Heart right ventricle (tissue), 16 donors: Measurements from ENCODE around the gene EXT2. TPM values are rescaled to one million over a fixed set of nuclear protein-coding genes. Genes with fewer than 3 reads are reported as not detected.

Experiments
- ATAC-seq, 8 donors: fragments of 200-7000 bp; cut with Tn5 transposase; one replicate each; pipeline ENCODE4 v1.9.1; 2020; ENCODE audit warnings: mild to moderate bottlenecking in 8 of 8, moderate library complexity in 8 of 8, moderate number of reproducible peaks in 1 of 8
- DNase-seq, 2 donors: peaks; one replicate each; pipeline ENCODE4 v3.0.0-alpha.2; 2020
- H3K27ac ChIP-seq, 10 donors: fragments of 200-600 bp; sonication (generic) in 2 of 10; one replicate each; pipeline versions ENCODE4 v1.5.0 to v1.8.0; 2020 to 2022; ENCODE audit warnings: mild to moderate bottlenecking in 3 of 10
- H3K27me3 ChIP-seq, 7 donors: fragments of 200-600 bp; one replicate each; pipeline ENCODE4 v1.8.0; 2021 to 2022; ENCODE audit warnings: mild to moderate bottlenecking in 2 of 7
- H3K36me3 ChIP-seq, 9 donors: fragments of 200-600 bp; sonication (generic) in 1 of 9; one replicate each; pipeline versions ENCODE4 v1.5.0 to v1.8.0; 2020 to 2022; ENCODE audit warnings: mild to moderate bottlenecking in 2 of 9
- H3K4me1 ChIP-seq, 9 donors: fragments of 200-600 bp; sonication (generic) in 1 of 9; one replicate each; pipeline versions ENCODE4 v1.5.0 to v1.8.0; 2020 to 2022; ENCODE audit warnings: mild to moderate bottlenecking in 4 of 9
- H3K4me3 ChIP-seq, 10 donors: fragments of 200-600 bp; sonication (generic) in 2 of 10; one replicate each; pipeline versions ENCODE4 v1.5.0 to v1.8.0; 2020 to 2022; ENCODE audit warnings: mild to moderate bottlenecking in 7 of 10, moderate library complexity in 2 of 10
- H3K9me3 ChIP-seq, 11 donors: fragments of 200-600 bp in 10 of 11; sonication (generic) in 2 of 11; one replicate each; pipeline versions ENCODE4 v1.5.0 to v1.8.0; 2013 to 2022; ENCODE audit warnings: mild to moderate bottlenecking in 2 of 11, control low read depth in 1 of 11, moderate library complexity in 1 of 11
- WGBS, 2 donors: extraction: QIAGEN DNeasy Blood & Tissue Kit; methylation state at CpG; one replicate each; pipeline ENCODE4 v1.1.7; 2013; ENCODE audit warnings: inconsistent platforms in 1 of 2; 5-methylcytosine and 5-hydroxymethylcytosine counted together
- intact Hi-C, 10 donors: fragments of 100-400 bp; cut with DNase I; formaldehyde crosslinking; loops; one replicate each; pipeline versions ENCODE4 v1.11.1 to v1.14.2; 2022
- polyA plus RNA-seq, 2 donors: library from polyadenylated mRNA; stranded (reverse); fragments of 200-250 nt; gene quantifications; one replicate each; pipeline ENCODE4 v1.2.3, GENCODE V29; 2013
- total RNA-seq, 10 donors: library from RNA; stranded (reverse); fragmentation: NEBNext Ultra II Directional in 3 of 10; extraction: Animal tissue kit (Norgen Biotek cat#: 25700) in 3 of 10; gene quantifications; one replicate each; pipeline versions ENCODE4 v1.2.1 to v1.2.4, GENCODE V29; 2021 to 2023
- TF ChIP-seq, protein P1 (sequence below), 9 donors: fragments of 200-600 bp; sonication (generic) in 2 of 9; IDR thresholded peaks; one replicate each; pipeline versions ENCODE4 v1.5.0 to v1.8.0; 2021 to 2022; ENCODE audit warnings: antibody characterized with exemption in 9 of 9, mild to moderate bottlenecking in 5 of 9, moderate library complexity in 1 of 9
- donor health status: Arrhythmogenic right ventricular cardiomyopathy.
- donor health status: ischemic (EF 13 %, LVEDD 7.1; RV severe dilation, severe dysfunction).
- donor health status: healthy with polysubstance abuse.
- donor health status: DM: no; HTN: yes; CAD: no.
- donor health status: DM: no; HTN: no; CAD: no.
- donor health status: ischemic (EF 25% LVEDD 6.9; RV normal size, moderate dysfunction).
- donor health status: ischemic (EF 25% LVEDD 5.7; RV mildly dilated, moderate dysfunction).
- donor health status: healthy.
- donor health status: DM: yes; HTN: yes; CAD: no.
- donor health status: Ischemic cardiomyopathy.
- donor health status: ischemic (EF 35%, LVEDD 5.7; RV mildly dilated, moderate dysfunction).
- donor health status: nonischemic (EF 11% LVEDD 7.7; RV severe dilation, severe dysfunction).
- donor health status: DM: yes; HTN: yes; CAD: no.
- donor health status: PGD.
- donor health status: ischemic (EF 29% LVEDD 5.4; RV normal size, mild dysfunction).
- donor health status: nonischemic (EF 23%, LVEDD 6.1; RV moderate dilation, normal function).

The EXT2 gene
- total and polyA plus RNA-seq, 12 donors = 18.7 to 35.1 (median 28.2) TPM

DNA sequence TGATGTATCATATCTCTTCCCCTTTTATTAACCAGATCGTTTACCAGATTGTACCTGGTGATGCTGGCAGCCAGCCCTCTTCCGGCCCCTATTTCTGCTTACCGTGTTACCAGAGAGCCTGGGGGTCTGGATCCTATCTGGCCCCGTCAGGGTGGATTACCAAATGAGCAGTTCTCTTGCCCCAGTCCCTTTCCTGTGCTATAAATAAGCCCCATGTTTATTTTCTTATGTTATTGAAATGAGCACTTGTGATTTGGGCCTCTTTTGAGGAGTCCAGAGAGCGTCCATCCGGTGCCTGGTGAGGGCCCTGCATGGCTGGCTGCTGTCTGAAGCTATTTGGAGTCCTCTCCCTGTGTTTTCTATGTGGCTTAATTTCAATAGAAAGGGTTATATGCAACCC, 154.9 kb downstream of the EXT2 start:
- H3K4me3 ChIP-seq = no peak overlapping the region
- ATAC-seq = no peak
- DNase-seq = no peak
- H3K4me1 ChIP-seq = peaks cover 0 to 30% (median 10%) of the 10 kb centered on the region in 9 donors
- H3K9me3 ChIP-seq = peaks cover 0 to 24% (median 14%) of the 10 kb centered on the region in 11 donors
- peaks cover 0 to 13% (median 0%) of the 10 kb centered on the region in 9 donors for H3K36me3 ChIP-seq
- H3K27ac ChIP-seq = no peak overlapping the region
- intact Hi-C loops = loop anchor here in 2 of 10 donors (5.0 to 10.0 kb wide), 2 partner anchors 52 to 116 kb away; no protein-coding TSS in a partner anchor
- 86 to 88% methylated on average over 6 of the region's 6 CpGs for WGBS, 2 donors
- no peaks in the 10 kb centered on the region for H3K27me3 ChIP-seq
- TF ChIP-seq, protein P1, sequence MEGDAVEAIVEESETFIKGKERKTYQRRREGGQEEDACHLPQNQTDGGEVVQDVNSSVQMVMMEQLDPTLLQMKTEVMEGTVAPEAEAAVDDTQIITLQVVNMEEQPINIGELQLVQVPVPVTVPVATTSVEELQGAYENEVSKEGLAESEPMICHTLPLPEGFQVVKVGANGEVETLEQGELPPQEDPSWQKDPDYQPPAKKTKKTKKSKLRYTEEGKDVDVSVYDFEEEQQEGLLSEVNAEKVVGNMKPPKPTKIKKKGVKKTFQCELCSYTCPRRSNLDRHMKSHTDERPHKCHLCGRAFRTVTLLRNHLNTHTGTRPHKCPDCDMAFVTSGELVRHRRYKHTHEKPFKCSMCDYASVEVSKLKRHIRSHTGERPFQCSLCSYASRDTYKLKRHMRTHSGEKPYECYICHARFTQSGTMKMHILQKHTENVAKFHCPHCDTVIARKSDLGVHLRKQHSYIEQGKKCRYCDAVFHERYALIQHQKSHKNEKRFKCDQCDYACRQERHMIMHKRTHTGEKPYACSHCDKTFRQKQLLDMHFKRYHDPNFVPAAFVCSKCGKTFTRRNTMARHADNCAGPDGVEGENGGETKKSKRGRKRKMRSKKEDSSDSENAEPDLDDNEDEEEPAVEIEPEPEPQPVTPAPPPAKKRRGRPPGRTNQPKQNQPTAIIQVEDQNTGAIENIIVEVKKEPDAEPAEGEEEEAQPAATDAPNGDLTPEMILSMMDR (IDR thresholded peaks at IDR 0.05) = no peak

GRCh38 chr11:44252999-44253602, 157.6 kb downstream of the EXT2 start:
- intact Hi-C loops = loop anchor here in 2 of 10 donors (5.0 to 10.0 kb wide), 2 partner anchors 49 to 118 kb away; no protein-coding TSS in a partner anchor
- TF ChIP-seq, protein P1 (IDR thresholded peaks at IDR 0.05) = no peak
- H3K36me3 ChIP-seq = peaks cover 0 to 9% (median 0%) of the 10 kb centered on the region in 9 donors
- no peak overlapping the region for H3K4me3 ChIP-seq
- H3K9me3 ChIP-seq = peaks cover 0 to 24% (median 14%) of the 10 kb centered on the region in 11 donors
- peaks cover 0 to 14% (median 2%) of the 10 kb centered on the region in 9 donors for H3K4me1 ChIP-seq
- ATAC-seq = no peak
- no peak overlapping the region for H3K27ac ChIP-seq
- no peaks in the 10 kb centered on the region for H3K27me3 ChIP-seq
- no peak for DNase-seq
- WGBS, 2 donors = 96% methylated on average over 2 of the region's 2 CpGs

DNA sequence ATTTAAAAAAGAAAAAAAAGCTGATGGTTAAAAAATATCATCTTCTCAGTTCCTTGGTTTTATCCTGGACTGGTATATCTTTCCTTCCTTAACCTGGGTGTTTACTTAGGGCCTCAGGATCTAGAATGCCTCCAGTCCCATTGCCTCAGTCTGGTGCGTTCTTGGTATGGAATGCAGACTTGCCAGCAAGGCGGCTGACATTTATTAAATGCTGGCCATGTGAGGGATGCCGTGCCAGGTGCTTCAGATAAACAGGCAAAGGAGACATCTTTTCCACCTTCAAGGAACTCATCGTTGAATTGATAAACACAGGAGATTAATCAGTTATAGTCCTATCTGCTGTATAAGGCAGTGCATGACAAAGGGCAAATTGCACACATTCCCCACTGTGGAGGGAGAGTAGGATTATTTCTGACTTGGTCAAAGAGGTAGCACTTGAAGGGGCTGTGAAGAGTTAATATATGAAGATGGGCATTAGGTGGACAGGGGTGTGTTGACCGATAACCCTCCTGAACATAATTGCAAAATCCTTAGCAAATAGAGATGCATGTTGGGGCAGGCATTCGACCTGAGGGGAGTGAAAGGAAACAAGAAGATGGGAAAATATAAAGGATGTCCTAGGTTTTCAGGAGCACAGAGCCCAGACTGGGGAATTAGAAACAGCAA, 160.1 kb downstream of the EXT2 start:
- peaks cover 0 to 9% (median 0%) of the 10 kb centered on the region in 9 donors for H3K36me3 ChIP-seq
- intact Hi-C loops = loop anchor here in 1 of 10 donors (10.0 kb wide), 1 partner anchor 121 kb away; no protein-coding TSS in a partner anchor
- no peak overlapping the region for H3K4me3 ChIP-seq
- ATAC-seq (no peak), DNase-seq (no peak)
- H3K9me3 ChIP-seq = peaks cover 0 to 24% (median 14%) of the 10 kb centered on the region in 11 donors
- WGBS, 2 donors = 76 to 78% methylated on average over 6 of the region's 6 CpGs
- peaks cover 0 to 11% (median 2%) of the 10 kb centered on the region in 9 donors for H3K4me1 ChIP-seq
- TF ChIP-seq, protein P1 (IDR thresholded peaks at IDR 0.05) = no peak
- no peaks in the 10 kb centered on the region for H3K27me3 ChIP-seq
- no peak overlapping the region for H3K27ac ChIP-seq

- Histone ChIP-seq H3K4me3 (no peak overlapping the region), H3K36me3 (peaks cover 0 to 9% (median 0%) of the 10 kb centered on the region in 9 donors), H3K9me3 (peaks cover 0 to 24% (median 14%) of the 10 kb centered on the region in 11 donors), H3K4me1 (peaks cover 0 to 11% (median 2%) of the 10 kb centered on the region in 9 donors), H3K27ac (no peak overlapping the region), H3K27me3 (no peaks in the 10 kb centered on the region)
- DNase-seq = peak in 1 of 2 donors; percentile 43
- peak in 5 of 8 donors; percentile 34 to 69 (median 49) for ATAC-seq
- TF ChIP-seq, protein P1 (IDR thresholded peaks at IDR 0.05) = no peak
- 60 to 62% methylated on average over 4 of the region's 4 CpGs for WGBS, 2 donors
- intact Hi-C loops = loop anchor here in 1 of 10 donors (10.0 kb wide), 1 partner anchor 122 kb away; no protein-coding TSS in a partner anchor
Measured at GRCh38 chr11:44256673-44257291, 161.3 kb downstream of the EXT2 start.
